ENCODE results near the gene ADAMTS7. TPM values are rescaled to one million over a fixed set of nuclear protein-coding genes. Genes with fewer than 3 reads are reported as not detected.

The ADAMTS7 gene
- total and polyA plus RNA-seq, 2 donors (not counting 3 experiments of a cell fraction or from before 2014, with no cell fraction given), result 49.6 to 64.7 TPM

GRCh38 chr15:78711638-78712037 lies 99.6 kb downstream of the ADAMTS7 start:
- no peak overlapping the region for H3K4me2 ChIP-seq (ENCODE audit: insufficient read depth, low read length)
- dilution Hi-C loops (cut with MboI; ENCODE audit: extremely low pct_ligation_motif_present, low sequenced_read_pairs) (no loop called here), intact Hi-C loops (cut with micrococcal nuclease) (no loop called here)
- DNase-seq (ENCODE audit: low read depth, low spot score), result no peak
- no peaks in the 10 kb centered on the region for H3K79me2 ChIP-seq (ENCODE audit: control insufficient read depth, insufficient read depth, low read length)
- no peaks in the 10 kb centered on the region for H4K20me1 ChIP-seq (replicated peaks; ENCODE audit: control insufficient read depth, extremely low read depth, insufficient read depth, low read length)
- H2AFZ ChIP-seq (ENCODE audit: low read depth, low read length), result no peak overlapping the region
- CTCF ChIA-PET, result interaction anchor here (4.3 kb wide), 1 partner anchor 73 kb away, joined by 29 read pairs; no protein-coding TSS in a partner anchor
- no peaks in the 10 kb centered on the region for H3K9me3 ChIP-seq (replicated peaks; ENCODE audit: control insufficient read depth, insufficient read depth, low read length)
- TF ChIP-seq MYC (IDR thresholded peaks at IDR 0.05; ENCODE audit: low read depth, low read length), result no peak
- TF ChIP-seq GATA2 (IDR thresholded peaks at IDR 0.05; ENCODE audit: insufficient read depth, insufficient read length, low read depth, low read length), result no peak
- no peak for TF ChIP-seq JUN (IDR thresholded peaks at IDR 0.05; ENCODE audit: borderline replicate concordance, insufficient read depth, insufficient read length, low read depth)
- TF ChIP-seq FOS (IDR thresholded peaks at IDR 0.05; ENCODE audit: borderline replicate concordance, insufficient read depth, low read length), result no peak
- TF ChIP-seq EZH2 (IDR thresholded peaks at IDR 0.05; ENCODE audit: borderline replicate concordance, low read depth, low read length, severe bottlenecking), result no peak
- no peak for TF ChIP-seq POLR2AphosphoS5 (IDR thresholded peaks at IDR 0.05; ENCODE audit: insufficient read depth, low read depth, low read length)
- TF ChIP-seq CTCF (IDR thresholded peaks at IDR 0.05; ENCODE audit: extremely low read depth in 1 of 2, insufficient read depth in 1 of 2, low read depth in 1 of 2, low read length in 2 of 2), result no peak
- TF ChIP-seq MAX (IDR thresholded peaks at IDR 0.05; ENCODE audit: insufficient read depth, insufficient read length), result no peak
- no peaks in the 10 kb centered on the region for H3K4me1 ChIP-seq (ENCODE audit: control insufficient read depth, extremely low read depth, insufficient read depth, low read length)
- no peak overlapping the region for H3K27ac ChIP-seq (ENCODE audit: insufficient read depth, low read depth, low read length)
- no peaks in the 10 kb centered on the region for H3K9me1 ChIP-seq (replicated peaks; ENCODE audit: control insufficient read depth, extremely low read depth, insufficient read depth, low read length)
- no peak overlapping the region for H3K9ac ChIP-seq (replicated peaks; ENCODE audit: extremely low read depth, insufficient read depth, low read length)
- POLR2A ChIA-PET, result no interaction called here
- BruUV-seq (replicated peaks), result no TSS peak
- FAIRE-seq, result no peak
- H3K27me3 ChIP-seq (ENCODE audit: control insufficient read depth in 2 of 2, insufficient read depth in 2 of 2, low read length in 2 of 2), result peaks cover 9 to 16% of the 10 kb centered on the region in 2 experiments
- H3K4me3 ChIP-seq (replicated peaks in 1 of 3; ENCODE audit: insufficient read depth in 1 of 3, low read depth in 1 of 3, low read length in 3 of 3), result no peak overlapping the region
- no peaks in the 10 kb centered on the region for H3K36me3 ChIP-seq (ENCODE audit: control insufficient read depth in 2 of 2, extremely low read depth in 1 of 2, insufficient read depth in 2 of 2, low read length in 2 of 2)

All from endothelial cell of umbilical vein (primary cell).